ENCODE results near the gene SFMBT1. TPM values are rescaled to one million over a fixed set of nuclear protein-coding genes. Genes with fewer than 3 reads are reported as not detected.

The SFMBT1 gene
- total and polyA plus RNA-seq, 9 of the 15 experiments (the other 6 are each of a cell fraction or from before 2014, with no cell fraction given), result 0.76 to 6.6 (median 3.6) TPM

DNA sequence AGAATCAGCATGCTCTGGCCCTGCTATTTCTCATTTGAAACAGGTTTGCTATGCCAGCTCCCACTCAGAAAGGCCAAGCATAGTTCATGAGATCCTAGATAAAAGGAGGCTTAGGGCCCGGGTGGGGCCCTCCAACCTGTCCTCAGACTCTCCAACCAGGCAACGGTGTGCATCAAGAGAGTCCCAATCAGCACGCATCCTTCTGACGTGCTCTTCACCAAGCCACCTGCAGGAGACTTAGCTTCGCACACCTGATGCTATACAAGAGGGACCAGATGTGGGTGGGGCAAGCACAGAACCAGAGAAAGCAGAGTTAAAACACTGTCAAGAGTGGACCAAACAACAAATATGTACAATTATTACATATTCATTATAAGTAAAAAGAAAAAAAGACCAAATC, 165.8 kb downstream of the SFMBT1 start:
- Histone ChIP-seq H2AFZ (ENCODE audit: low read depth, low read length) (no peak overlapping the region), H3K27me3 (ENCODE audit: control insufficient read depth in 2 of 2, insufficient read depth in 2 of 2, low read length in 2 of 2) (no peaks in the 10 kb centered on the region), H3K36me3 (ENCODE audit: control insufficient read depth, insufficient read depth, low read length) (no peaks in the 10 kb centered on the region), H3K9me1 (ENCODE audit: control insufficient read depth, insufficient read depth, low read length) (no peaks in the 10 kb centered on the region), H3K4me1 (replicated peaks in 1 of 2; ENCODE audit: control insufficient read depth in 2 of 2, insufficient read depth in 2 of 2, low read length in 2 of 2) (peaks cover 4 to 14% of the 10 kb centered on the region in 2 experiments; a peak in 4 of 5 replicates), H3K9me3 (replicated peaks; ENCODE audit: control insufficient read depth, insufficient read depth, low read depth, low read length) (no peaks in the 10 kb centered on the region), H3K27ac (ENCODE audit: extremely low read depth, low read depth, low read length) (no peak overlapping the region), H3K79me2 (ENCODE audit: control insufficient read depth, insufficient read depth, low read length) (no peaks in the 10 kb centered on the region), H3K9ac (ENCODE audit: insufficient read depth in 1 of 2, low read depth in 2 of 2, low read length in 2 of 2) (no peak overlapping the region), H3K4me2 (ENCODE audit: insufficient read depth, low read length) (no peak overlapping the region), H3K4me3 (no peak overlapping the region), H4K20me1 (replicated peaks; ENCODE audit: control insufficient read depth, insufficient read depth, low read length) (no peaks in the 10 kb centered on the region)
- no TSS peak for BruUV-seq (replicated peaks)
- WGBS (ENCODE audit: insufficient coverage, low coverage, missing lambda C conversion rate), result 42% methylated on average over 4 of the region's 5 CpGs
- no peak for DNase-seq (ENCODE audit: extremely low read depth in 1 of 4, low spot score in 3 of 4)
- no peak for FAIRE-seq
- TF ChIP-seq GATAD2A (IDR thresholded peaks at IDR 0.05), result no peak
- TF ChIP-seq WHSC1 (IDR thresholded peaks at IDR 0.05; ENCODE audit: low read length), result no peak
- TF ChIP-seq NEUROD1 (IDR thresholded peaks at IDR 0.05; ENCODE audit: borderline replicate concordance, low read depth, low read length, partially characterized antibody), result no peak
- no peak for TF ChIP-seq FOXM1 (IDR thresholded peaks at IDR 0.05; ENCODE audit: low read depth)
- no peak for TF ChIP-seq FOXM1 (CRISPR knock-in tag; IDR thresholded peaks at IDR 0.05; ENCODE audit: low read depth)
- TF ChIP-seq SP1 (CRISPR knock-in tag; IDR thresholded peaks at IDR 0.05), result no peak
- no peak for TF ChIP-seq SRF (CRISPR knock-in tag; IDR thresholded peaks at IDR 0.05)
- TF ChIP-seq, protein P1, sequence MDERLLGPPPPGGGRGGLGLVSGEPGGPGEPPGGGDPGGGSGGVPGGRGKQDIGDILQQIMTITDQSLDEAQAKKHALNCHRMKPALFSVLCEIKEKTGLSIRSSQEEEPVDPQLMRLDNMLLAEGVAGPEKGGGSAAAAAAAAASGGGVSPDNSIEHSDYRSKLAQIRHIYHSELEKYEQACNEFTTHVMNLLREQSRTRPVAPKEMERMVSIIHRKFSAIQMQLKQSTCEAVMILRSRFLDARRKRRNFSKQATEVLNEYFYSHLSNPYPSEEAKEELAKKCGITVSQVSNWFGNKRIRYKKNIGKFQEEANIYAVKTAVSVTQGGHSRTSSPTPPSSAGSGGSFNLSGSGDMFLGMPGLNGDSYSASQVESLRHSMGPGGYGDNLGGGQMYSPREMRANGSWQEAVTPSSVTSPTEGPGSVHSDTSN (CRISPR knock-in tag; IDR thresholded peaks at IDR 0.05; ENCODE audit: low read depth), result no peak
- TF ChIP-seq, protein P1 (tag; conservative IDR thresholded peaks at IDR 0.05; ENCODE audit: low read depth), result no peak
- in situ Hi-C loops (cut with MboI), result no loop called here
- ChIA-PET POLR2A (interaction anchor here (2.1 kb wide), 1 partner anchor 14 kb away, joined by 11 read pairs; no protein-coding TSS in a partner anchor), CTCF (ENCODE audit: low intra/inter-chr PET ratio) (no interaction called here)
- intact Hi-C loops (cut with micrococcal nuclease), result no loop called here
- ATAC-seq, result peak; percentile 31; the same call in 1 of the 3 replicates

Measured in K562 (cell line).